DMS 273 treated with DMSO at 0.1 percent for 48 hours (cell line): Measurements from ENCODE around the gene RIN1.
"Not testable (repeated sequence)": the region's sequence is repeated elsewhere in the genome, so short reads cannot be mapped to it uniquely, and the experiment has no call there.

ENCODE experiments used
- DNase-seq: peaks from one replicate; lab custom pipeline; 2025; lab: John Stamatoyannopoulos, UW

Gene RIN1

GRCh38 chr11:66334605-66335442 is 1.4 kb downstream of the RIN1 start:
- DNase-seq = no peak

- DNase-seq = no peak
Observed at GRCh38 chr11:66333896-66334604, 2.2 kb downstream of the RIN1 start.

DNA sequence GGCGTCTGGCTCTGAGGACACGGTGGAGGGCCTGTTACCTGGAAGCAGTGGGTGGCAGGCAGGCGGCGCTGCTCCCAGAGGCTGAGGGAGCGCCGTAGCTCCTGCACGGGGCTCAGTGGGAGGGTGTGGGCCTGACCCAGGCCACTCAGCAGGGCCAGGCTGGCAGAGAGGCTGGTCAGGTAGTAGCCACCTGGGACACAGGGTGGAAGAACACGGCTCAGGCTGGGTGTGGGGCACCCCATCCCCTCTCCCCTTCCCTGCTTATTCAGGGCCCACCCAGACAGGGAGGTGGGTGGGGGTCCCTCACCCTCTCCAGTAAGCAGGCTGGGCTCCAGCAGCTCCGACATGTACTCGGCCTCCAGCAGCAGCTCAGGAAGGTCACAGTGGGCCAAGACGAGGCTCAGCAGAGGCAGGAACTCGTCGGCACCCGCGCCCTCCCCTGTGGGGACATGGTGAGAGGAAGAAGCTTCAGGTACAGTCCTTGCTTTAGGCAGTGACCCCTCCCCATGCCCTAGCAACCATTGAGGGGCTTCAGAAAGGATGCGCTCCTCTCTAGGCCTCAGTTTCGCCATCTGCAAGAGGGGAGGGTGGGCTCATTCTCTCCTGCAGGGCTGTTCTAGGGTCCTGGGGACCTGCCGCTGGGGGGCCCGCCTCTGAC is 2.9 kb downstream of the RIN1 start:
- no peak for DNase-seq

DNA sequence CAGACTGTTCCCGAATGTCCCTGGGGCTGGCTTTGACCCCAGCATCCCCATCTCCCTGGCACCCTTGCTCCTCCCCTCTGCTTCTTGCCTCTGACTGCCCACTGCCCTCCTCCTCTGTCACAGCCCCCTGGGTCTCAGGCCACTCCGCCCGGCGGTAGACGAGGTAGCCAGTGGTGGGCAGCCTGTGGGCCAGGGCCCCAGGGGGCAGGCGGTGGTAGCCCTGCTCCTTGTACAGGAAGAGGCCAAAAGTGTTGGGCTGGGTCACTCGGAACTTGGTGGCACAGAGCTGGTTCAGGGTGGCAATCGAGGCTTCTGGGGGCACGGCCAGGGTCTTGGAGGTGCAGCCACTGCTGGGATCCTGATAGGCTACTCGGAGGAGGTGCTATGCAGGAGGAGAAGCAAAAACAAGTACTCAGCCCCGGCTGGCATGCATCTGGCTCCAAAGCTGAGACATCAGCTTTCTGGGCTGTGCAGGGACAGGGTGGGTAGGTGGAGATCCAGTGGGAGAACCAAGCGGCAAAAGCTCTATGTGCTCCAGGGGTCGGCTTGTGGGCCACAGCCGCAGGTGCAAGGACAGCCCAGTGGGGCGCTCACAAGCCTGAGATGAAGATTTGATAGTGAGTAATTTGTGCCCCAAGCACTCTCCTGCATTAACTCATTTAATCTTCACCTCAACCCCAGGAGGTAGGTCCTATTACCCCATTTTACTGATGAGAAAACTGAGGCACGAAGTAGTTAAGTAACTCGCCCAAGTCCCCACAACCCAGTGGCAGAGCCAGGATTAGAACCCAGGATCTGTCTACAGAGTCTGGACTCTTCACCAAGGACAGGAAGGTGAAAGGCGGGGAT is 3.6 kb downstream of the RIN1 start:
- DNase-seq = no peak

DNA sequence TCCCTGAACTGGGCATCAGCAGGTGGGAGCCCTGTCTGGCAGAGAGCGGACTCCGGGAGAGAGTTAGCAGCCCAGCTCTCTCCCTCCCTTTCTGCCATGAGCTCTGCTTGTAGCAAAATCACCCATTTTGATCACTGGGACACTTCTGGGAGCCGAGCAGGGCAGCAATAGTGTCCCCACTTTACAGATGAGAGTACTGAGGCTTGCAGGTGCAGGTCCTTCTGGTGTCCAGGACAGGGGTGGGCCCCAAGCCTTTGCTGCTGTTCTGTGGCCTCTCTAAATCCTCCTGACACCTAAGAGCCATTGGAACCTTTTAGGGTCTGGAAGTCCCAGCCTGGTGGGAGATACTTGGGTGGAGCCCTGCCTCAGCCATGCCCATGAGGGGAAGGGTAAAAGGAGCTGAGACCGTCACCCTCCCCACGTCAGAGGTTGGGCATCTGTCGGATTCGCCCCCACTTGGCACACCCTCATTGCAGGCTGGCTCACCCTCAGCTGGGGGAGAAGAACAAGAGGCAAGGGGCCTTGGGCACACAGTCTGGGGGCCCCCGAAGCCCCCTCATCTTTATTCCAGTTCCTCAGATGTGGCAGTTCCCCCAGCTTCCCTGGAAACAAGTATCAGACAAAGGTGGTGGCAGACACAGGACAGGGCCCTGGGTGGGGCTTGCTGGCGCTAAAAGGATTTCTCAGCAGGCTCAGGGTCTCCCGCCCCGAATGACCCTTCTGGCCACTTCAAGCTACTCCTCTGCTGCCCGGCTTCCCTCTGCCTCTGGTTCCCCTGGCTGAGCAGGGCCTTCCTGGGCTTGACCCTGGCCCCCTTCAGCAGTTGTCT is 4.5 kb downstream of the RIN1 start:
- no peak for DNase-seq

DNA sequence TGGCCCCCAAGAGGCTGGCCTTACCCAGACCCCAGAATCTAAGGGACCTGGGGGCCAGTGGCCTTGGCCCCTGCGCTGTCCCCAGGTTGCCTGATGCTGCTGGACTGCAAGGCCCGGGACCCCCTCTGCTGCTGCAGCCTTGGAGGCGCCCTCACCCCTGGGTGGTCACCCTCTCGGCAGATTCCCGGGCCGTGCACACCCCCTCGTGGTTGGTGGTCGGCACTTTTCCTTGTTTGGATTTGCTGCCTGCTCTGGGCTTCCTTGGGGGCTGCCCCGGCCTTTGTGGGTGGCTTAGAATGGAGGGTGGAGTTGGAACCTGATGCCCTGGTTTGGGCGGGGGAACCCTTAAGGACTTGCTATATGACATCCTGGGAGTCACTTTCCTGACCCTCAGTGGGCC is 5.3 kb downstream of the RIN1 start:
- no peak for DNase-seq

- no peak for DNase-seq
Observed at GRCh38 chr11:66329165-66329673, 7.0 kb downstream of the RIN1 start.

DNA sequence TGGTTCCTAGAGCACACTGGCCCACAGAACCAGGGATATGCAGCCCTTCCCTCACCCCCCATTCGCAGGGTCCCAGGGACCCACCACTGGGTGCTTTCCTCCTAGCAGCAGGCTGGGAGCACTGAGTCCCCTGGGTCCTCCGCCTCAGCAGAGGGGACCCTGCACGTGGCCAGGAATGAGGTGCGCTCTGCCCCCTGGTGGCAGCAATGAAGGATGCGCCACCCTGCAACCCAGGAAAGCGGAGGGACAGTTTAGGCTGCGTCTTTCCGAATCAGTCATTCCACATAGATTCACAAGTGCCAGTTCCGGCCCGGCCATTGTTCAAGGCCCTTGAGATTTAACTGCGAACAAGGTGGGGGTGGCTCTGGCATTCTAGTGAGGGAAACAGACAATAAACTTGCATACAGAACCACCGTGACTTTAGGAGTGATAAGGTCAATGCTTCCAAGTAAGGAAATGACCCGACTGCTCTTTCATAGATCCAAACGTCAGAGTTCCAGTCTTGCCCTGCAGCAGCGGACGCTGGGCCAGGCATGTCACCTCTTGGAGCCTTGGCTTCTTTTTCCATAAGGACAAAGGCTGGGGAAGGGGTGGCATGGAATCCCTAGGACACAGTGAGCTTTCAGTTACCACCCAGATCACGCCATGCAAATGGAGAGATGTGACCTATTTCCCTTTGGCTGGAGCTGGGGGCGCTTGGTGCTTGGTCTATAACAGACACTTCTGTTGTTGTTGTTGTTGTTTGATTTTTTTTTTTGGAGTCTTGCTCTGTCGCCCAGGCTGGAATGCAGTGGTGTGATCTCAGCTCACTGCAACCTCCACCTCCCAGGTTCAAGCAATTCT is 7.7 kb downstream of the RIN1 start:
- no peak for DNase-seq

DNA sequence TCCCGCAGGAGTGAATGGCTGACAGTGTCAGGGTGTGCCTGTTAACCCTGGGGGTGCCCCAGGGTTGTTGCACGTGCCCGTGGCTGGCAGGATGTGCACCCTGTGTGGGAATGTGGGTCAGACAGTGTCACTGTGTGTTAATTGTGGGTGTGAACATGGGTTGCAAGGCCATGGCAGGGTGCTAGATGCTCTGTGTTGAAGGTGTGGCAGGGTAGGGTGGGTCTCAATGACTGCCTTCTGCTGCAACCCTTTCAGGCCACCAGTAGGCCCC is 8.3 kb downstream of the RIN1 start:
- DNase-seq = no peak

DNA sequence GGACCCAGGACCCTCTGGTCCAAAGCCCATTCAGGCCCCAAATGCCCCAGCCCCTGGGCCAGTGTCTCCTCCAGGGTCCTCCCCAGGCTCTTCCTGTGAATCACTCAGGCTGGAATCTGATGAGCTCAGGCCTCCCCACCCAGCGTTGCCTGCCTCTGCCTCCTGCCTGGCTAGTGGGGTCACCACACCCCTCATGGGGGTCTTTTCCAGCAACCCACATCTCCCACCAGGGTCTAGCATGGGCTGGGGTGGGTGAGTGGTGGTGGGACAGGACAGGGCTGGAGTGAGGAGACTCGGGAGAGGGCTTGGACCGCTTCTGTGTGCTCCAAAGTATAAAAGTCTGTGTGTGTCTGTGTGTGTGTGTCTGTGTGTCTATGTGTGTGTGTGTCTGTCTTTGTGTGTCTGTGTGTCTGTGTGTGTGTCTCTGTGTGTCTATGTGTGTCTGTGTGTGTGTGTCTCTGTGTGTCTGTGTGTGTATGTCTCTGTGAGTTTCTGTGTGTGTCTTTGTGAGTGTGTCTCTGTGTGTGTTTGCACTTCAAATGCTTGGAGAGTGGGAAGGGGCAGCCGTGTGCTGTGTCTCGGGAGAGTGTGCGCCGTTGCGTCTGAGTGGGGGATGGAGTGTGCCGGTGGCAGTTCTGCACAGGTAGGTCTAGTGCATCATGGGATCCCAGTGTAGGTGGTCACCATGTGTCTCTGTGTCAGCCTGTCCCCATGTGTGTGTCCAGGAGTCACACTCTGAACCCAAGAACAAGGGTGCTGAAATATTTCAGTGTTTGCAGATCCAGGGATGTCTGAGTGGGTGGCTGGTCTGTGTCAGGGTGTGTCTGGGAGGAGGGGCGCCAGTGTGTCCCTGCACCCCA is 8.8 kb downstream of the RIN1 start:
- DNase-seq = no peak

- no peak for DNase-seq
Observed at GRCh38 chr11:66326261-66327111, 9.7 kb downstream of the RIN1 start.

DNA sequence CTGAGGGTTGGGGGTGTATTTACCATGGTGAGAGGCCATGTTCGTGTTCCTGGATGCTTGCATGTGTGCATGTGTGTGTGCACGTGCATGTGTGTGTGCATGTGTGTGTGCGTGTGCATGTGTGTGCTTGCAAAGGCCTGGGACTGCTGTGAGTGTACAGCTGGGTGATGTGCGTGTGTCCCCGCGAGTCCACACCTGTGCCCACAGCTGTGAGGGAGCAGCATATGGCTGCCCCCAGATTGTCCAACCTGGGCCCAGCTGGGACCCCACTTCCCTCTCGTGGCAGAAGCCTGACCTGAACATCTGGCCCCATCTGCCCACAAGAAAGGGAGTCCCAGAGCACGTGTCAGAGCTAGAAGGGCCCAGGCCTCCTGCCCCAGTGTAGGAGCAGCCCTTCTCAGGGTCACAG is 11.0 kb downstream of the RIN1 start:
- peak; percentile 65 for DNase-seq

- DNase-seq = no peak
Observed at GRCh38 chr11:66324664-66325063, 11.6 kb downstream of the RIN1 start.

DNA sequence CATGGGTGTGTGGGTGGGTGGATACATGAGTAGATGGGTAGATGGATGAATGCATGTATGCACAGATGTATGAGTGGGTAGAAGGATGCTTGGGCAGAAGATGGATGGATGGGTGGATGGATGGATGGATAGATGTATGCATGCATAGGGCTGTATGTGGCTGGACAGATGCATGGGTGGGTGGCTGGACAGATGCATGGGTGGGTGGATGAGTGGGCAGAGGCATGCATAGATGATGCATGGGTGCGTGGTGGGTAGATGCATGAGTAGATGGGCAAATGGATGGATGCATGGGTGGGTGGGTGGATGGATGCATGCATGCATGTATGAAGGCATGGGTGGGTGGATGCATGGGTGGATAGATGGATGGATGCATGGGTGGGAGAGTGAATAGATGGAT is 12.6 kb downstream of the RIN1 start:
- DNase-seq = no peak

DNA sequence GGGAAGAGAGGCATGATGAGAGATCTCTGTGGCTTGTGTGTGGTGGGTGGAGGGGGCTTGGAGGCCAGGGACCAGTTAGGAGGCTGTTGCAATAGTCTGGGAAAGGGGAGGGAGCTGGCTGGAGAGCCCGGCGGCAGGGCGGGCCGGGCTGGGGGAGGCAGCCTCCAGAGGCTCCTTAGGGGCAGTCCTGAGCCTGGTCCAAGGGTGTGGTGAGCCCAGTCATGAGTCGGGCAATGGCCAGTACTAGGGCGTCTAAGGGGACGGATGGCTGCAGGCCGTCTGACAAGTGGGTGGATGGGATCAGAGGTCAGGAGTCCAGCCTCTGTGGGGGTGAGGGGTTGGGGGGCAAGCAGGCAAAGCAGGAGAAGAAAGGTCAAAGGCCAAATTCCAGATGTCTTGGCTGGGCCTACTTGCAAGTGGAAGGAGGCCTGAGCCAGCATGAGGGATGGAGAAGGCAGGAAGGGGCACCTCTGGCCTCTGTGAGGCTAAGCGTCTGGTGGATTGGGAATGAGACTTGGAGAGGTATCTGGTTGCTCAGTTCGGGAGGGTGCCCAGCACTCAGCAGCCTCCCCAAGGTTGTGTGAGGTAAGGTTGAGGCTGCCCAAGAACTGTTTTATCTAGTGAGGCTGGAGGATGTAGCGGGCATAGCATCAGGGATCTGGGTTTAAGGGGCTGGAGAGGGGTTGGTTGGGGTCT is 13.4 kb downstream of the RIN1 start:
- DNase-seq = no peak

DNA sequence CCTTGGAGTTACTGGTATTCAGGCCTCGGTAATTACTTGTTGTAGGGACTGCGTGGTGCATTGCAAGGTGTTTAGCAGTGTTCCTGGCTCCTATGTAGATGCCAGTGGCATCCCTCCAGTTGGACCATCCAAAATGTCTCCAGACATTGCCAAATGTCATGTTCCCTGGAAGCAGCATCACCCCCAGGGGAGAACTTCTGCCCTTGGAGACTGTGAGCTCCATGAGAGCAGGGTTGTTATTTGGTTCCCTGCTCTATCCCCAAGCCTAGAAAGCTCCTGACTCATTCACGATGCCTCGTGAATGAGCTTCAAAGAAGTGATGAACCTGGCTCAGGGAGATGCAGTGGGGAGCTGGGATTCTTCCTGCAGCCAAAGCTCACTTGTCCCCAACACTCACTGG is 14.6 kb downstream of the RIN1 start:
- no peak for DNase-seq

DNA sequence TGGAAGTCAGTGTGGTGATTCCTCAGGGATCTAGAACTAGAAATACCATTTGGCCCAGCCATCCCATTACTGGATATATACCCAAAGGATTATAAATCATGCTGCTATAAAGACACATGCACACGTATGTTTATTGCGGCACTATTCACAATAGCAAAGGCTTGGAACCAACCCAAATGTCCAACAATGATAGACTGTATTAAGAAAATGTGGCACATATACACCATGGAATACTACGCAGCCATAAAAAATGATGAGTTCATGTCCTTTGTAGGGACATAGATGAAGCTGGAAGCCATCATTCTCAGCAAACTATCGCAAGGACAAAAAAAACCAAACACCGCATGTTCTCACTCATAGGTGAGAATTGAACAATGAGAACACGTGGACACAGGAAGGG is 15.5 kb downstream of the RIN1 start:
- not testable (repeated sequence) for DNase-seq

- not testable (repeated sequence) for DNase-seq
Observed at GRCh38 chr11:66320289-66320688, 15.9 kb downstream of the RIN1 start.
